HG03354 (cell line): ENCODE results near the gene GPC5.
"Not testable (repeated sequence)": the region's sequence is repeated elsewhere in the genome, so short reads cannot be mapped to it uniquely, and the experiment has no call there.

Source experiments
- ATAC-seq: cut with Tn5 transposase; IDR thresholded peaks from one replicate; pipeline ENCODE4 v1.9.1; 2021; ENCODE audit warnings: mild to moderate bottlenecking; ENCODE audit not compliant: unreplicated experiment, poor library complexity, severe bottlenecking

The GPC5 gene

DNA sequence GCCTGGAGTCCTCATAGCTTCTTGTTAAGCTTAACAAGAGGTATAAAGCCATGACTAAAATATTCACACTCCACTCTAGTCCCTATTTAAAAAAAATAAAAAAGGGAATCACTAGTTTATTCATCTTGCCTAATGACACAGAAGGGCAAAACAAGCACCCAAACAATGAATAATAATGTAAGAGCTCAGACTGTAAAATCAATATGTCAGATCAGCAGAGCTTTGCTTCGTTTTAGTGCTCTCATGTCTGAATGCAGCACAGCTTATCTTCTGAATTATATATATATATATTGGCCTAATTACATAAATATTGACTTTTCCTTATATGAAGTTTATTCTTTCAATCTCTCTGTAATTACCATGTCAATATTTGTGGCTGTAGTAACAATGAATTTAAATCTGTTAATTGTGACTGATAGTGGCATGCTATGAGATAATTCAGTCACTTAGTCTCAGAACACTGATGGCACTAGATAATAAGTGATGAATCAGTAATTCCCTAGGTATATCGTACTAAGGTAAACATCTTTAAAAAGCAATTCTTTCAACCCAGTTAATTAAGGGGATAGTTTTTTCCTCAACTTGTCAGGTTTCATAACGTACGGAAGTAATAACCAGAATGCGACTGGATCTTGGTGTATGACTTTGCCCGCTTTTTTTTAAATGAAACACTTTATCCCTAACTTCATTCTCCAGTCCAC, 1466.3 kb downstream of the GPC5 start:
- ATAC-seq: no peak

DNA sequence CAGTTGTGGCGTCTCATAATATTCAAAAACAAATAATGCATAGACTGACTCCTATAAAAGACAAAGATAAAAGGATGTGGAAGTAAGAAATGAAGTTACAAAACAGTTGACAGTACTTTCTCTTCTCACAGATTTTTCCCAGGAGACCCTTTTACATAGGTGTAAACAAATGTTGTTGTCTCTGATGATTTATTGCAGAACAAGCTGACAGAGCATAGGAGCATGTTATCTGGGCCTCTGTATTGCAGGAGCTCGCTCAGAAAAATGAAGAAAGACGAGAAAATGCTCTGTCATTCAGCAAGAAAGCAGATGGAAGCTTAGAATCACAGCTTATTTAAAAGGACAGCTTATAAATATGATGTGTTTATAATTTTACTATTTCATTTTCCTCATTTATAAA, 1474.6 kb downstream of the GPC5 start:
- no peak for ATAC-seq

DNA sequence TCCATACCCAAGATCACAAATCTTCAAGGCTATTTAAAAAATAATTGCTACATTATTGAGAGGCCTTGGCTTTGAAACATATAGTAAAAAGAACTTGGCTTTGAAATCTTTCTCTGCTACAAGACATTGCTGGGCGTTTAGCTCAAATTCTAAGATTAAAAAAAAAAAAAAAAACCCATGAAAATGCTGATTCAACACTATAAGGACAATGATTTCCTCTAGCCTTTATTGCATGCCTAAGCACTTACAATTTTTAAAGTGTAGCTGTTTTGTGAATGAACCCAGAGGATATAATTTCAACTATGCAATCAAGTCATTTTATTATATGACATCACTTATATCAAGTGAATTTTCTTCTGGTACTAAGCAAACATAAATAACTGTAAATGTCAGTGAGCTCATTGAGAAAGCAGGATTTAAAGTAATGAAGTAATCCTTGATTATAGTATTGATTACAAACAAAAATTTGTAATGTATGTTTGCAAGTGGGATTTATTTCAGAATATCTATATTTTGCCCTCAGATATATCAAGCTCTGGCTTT, 1488.2 kb downstream of the GPC5 start:
- ATAC-seq: no peak

DNA sequence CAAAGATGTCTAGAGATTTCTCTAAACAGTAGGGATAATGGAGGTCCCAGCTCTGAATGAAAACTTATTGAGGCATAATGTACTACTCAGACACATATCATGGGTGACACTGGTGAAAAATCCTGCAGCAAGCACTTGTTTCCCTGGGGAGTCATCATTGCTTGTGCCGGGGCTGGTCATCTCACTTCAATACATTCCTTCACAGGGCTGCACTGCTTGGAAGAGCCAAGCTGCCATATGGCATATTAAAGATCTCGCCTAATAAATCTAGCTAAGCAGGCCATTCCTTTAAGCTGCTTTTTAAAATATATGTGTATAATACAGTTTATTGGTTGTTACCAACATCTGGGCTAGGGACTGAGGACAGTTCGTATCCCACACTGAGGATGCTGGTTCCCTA, 1496.0 kb downstream of the GPC5 start:
- no peak for ATAC-seq

DNA sequence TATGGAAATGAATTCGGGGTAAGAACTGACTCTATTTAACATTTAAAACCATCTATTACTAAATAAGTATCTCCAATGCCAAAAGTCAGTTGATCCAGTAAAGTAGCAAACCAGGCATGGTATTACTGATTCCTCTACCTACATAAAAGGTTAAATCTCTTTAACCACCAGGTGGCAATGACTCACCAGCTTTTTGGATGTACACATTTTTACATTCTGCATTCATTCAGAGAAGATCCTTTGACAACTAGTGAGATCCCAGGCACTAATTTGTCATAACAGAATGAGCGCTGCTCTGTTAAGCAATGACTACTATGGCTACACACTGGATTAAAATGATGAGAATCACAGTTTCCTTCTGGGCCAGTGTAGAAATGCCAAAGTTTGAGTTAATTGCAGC, 1498.4 kb downstream of the GPC5 start:
- ATAC-seq: no peak

DNA sequence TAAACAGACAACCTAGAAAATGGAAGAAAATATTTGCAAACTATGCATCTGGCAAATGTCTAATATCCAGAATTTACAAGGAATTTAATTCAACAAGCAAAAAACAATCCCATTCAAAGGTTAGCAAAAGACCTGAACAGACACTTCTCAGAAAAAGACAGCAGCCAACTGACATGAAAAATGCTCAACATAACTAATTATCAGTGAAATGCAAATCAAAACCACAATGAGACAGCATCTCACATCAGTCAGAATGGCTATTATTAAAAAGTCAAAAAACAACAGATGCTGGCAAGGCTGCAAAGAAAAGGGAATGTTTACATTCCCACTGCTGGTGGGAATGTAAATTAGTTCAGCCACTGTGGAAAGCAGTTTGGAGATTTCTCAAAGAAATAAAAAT, 1500.5 kb downstream of the GPC5 start:
- not testable (repeated sequence) for ATAC-seq

DNA sequence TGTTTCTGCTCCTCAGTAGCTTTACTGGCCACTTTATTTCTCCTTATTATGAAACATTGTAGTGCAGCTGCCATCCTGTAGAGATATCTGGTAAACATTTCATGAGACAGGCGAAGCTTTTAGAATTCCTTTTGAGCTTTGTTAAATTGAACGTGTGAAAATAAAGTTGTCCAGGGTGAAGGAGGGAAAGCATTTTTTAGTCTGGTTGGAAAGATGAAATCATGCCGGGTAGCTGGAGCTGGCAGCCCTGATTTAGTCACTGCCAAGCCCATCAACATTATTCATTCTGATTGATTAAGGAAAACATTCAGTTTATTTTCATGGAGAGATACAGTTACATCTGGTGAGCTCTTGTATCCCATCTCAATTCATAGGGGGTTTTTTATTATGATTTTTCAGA, 1502.0 kb downstream of the GPC5 start:
- ATAC-seq: no peak

DNA sequence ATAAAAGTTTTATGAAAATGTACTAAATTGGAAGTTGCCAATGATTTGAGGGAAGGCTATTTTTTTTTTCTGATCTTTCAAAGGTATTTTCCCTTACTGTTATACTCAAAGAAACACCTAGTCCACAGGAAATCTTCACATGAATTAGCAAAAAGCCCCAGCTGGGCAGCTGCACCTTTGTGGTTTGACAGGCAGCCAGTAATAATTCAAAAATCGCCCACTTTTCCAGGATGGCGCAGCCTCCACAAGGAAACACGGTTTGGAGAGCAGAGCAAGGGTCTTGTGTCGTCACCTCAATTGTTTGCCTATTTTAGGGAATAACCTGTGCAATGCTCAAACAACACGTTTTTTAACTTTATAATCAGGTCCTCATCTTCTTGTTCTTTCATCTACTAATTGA, 1503.3 kb downstream of the GPC5 start:
- ATAC-seq: no peak

DNA sequence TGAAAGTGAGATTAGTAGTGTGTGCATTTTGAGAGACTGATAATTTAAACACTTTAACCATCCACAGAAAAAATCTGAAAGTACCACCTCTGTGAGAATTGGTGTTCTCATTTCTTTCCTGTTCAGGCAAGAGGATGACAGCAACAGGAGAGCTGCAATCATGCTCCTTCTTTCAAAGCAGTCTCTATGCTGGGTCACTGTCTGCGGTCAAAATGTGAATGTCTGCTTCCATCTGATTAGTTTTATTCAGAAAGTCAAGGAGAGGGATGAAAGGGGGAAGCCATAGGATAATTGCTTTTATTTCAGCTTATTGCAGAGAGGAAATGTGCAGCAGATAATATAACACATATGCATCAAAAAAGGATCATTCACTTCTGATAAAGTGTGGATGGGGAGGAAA, 1514.2 kb downstream of the GPC5 start:
- ATAC-seq: no peak

DNA sequence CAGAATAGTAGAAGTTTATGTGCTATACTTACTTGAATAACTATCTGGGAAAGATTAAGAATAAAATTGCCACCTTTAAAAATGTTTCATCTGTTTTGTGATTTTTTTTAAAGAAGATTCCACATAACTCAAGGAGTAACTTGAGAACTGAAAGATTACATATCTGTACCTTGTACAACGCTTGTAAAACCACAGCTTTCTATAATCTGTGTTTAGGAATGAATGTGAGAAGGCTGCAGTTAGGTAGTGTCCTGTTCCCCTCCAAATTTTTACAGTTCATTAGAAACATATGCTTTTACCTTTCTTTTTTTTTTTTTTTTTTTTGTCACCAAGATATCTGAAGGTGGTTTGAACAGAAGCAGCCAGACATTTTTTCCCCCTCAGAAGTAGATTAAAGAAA, 1515.4 kb downstream of the GPC5 start:
- ATAC-seq: no peak
